ENCODE data around the gene ACSL4.
A peak's percentile ranks its signal among the peaks of the same experiment; 100 is the strongest.
"Not testable (repeated sequence)": the region's sequence is repeated elsewhere in the genome, so short reads cannot be mapped to it uniquely, and the experiment has no call there.

Gene ACSL4

DNA sequence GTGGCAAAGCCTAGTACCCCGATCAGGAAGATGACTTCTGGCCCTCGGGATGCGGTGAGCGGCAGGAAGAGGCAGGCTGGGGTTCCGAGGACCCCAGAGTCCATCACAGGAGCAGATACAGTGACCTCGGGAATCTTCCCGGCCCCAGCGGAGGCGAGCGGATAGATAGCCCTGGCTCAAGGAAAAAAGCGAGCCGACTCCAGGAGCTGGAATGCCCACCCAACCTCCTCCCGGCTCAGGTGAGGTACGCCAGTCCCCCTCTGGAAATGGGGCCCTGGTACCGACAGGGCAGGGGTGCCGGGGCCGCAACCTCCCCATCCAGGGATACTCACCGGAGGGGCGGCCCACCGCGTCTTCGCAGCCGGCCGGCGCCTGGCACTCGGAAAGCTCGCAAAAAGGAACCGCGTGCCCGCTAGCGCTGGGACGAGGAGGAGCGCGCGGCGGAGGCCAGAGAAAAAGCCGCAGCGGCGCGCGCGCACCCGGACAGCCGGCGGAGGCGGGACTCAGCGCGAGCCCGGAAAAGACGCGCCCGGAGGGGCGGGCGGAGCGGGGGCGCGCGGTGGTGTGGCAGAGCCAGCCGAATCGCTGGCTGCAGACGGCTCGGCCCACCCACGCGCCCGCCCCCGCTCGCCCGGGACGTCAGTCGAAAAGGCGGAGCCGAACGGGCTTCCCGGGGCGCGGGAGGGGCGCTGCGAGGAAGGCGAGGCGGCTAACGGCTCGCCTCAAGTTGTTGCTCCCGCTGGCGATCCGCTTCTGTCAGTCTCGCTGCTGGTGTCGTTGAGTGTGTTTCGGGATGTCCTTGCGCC is at the start of gene ACSL4:
Gene ACSL4 (minus strand): TSS at position 451 of the 806 bp plus-strand sequence. CDS start 49,894 bp downstream, outside the sequence.
- peak; percentile 78 to 86 for DNase-seq

- no peak for DNase-seq
Observed at GRCh38 chrX:109777749-109778148, 44.7 kb upstream of the ACSL4 start.

DNA sequence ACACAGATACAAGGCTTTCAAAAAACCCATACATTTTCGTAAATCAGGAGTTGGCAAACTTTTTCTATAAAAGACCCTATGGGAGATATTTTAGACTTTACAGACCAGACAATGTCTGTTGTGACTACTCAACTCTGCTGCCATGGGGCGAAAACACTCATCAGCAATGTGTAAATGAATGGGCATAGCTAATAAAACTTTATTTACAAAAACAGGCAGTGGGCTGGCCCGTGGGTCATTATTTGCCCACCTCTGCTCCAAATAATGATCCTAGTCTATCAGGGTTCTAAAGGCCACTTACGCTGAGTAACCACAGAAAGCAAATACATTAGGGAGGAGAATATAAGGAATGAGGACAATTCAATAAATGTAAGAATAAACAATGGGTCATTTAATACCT is 43.9 kb upstream of the ACSL4 start:
- no peak for DNase-seq

- no peak for DNase-seq
Observed at GRCh38 chrX:109776432-109776831, 43.4 kb upstream of the ACSL4 start.

- DNase-seq, result no peak
Observed at GRCh38 chrX:109775386-109775785, 42.3 kb upstream of the ACSL4 start.

DNA sequence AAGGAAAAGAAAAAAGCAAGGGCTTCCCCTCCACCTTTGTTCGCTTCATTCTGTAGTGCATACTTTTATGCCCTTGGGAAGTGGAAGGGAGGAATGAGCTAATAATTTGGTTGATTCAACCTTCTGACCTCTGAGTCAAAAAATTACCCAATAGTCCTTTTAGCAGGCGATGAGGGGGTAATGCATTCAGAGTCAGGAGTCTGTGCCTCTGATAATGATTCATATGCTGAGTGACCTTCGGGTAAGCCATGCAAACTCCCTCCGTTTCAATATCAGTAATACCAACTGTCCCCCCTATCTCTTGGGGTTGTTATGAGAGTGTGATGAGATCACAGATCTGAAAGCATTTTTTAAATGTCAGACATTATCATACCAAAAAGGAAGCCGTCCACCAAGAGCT is 41.6 kb upstream of the ACSL4 start:
- DNase-seq, result no peak

GRCh38 chrX:109774136-109774535 is 41.1 kb upstream of the ACSL4 start:
- DNase-seq, result no peak

DNA sequence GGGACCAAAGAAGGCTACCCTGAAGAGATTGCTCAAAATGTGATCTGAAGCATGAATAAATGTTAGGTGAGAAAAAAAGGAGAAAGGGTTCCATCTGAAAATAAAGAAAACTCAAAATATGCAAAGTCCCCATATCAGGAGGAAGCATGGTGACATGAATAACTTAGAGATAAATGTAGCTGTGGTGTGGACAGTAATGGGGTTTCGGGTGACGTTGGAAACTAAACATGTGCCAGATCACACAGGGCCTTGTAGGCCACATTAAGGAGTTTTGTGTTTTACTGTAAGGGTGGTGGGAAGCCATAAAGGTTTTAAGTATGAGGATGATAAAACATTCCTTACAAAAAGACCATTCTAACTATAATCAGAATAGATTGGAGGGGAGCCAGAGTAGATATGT is 40.3 kb upstream of the ACSL4 start:
- no peak for DNase-seq

DNA sequence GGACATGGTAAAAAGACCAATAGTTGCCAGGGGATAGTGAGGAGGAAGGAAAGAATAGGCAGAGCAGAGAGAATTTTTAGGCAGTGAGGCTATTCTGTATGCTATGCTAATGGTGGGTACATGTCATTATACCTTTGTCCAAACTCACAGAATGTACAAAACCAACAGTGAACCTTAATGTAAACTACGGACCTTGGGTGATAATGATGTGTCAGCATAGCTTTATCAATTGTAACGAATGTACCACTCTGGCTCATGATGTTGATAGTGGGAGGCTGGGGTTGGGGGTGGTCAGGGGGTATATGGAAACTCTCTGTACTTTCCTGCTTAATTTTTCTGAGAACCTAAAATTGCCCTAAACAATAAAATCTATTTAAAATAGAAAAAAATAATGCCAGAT is 37.7 kb upstream of the ACSL4 start:
- no peak for DNase-seq

GRCh38 chrX:109760922-109761250 is 27.8 kb upstream of the ACSL4 start:
- DNase-seq, result no peak

DNA sequence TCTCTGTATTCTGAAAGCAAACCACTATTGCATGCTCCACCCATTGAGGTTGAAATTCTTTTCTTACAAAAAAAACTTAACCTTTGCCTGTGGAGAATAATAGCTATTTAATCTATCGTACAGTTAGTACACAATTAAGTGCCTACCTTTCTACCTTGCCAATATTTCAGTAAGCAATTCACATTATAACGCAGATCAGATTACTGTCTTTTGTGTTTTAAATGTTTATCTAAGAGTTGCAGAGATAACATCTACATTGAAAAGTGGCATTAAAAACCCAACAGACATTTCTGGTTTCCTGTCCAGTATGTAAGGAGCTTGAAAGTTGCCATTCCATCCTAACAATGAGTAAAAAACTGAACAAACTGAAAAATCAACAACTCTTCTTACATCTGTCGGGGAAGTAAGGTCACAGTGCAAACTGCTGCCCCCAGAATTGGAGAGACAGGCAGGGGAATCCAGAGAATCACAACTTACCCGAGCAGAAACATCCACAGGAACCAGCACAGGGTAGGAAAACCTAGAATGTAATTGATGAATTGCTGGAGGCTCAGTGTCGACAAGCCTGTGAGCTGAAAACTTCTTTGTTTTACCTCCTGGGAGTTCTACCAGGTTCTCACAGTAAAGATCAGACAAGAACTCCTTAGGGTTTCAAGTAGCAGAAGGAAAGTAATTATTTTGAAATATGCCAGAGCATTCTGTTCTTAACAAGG is 27.3 kb upstream of the ACSL4 start:
- DNase-seq, result no peak

GRCh38 chrX:109753256-109753655 is 20.2 kb upstream of the ACSL4 start:
- DNase-seq, result no peak

- DNase-seq, result no peak
Observed at GRCh38 chrX:109751698-109752097, 18.6 kb upstream of the ACSL4 start.

DNA sequence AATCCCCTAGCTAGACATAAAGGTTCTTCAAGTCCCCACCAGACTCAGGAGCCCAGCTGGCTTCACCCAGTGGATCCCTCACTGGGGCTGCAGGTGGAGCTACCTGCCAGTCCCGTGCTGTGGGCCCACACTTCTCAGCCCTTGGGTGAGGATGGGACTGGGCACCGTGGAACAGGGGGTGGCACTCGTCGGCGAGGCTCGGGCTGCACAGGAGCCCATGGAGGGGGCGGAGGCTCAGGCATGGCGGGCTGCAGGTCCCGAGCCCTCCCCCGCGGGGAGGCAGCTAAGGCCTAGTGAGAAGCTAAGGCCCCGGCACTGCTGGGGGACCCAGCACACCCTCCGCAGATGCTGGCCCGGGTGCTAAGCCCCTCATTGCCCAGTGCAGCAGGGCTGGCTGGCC is 16.1 kb upstream of the ACSL4 start:
- DNase-seq, result no peak

GRCh38 chrX:109747681-109748080 is 14.6 kb upstream of the ACSL4 start:
- no peak for DNase-seq

GRCh38 chrX:109742722-109743121 is 9.7 kb upstream of the ACSL4 start:
- DNase-seq, result no peak

GRCh38 chrX:109740896-109741295 is 7.8 kb upstream of the ACSL4 start:
- DNase-seq, result not testable (repeated sequence)

GRCh38 chrX:109740433-109740809 is 7.4 kb upstream of the ACSL4 start:
- no peak for DNase-seq

DNA sequence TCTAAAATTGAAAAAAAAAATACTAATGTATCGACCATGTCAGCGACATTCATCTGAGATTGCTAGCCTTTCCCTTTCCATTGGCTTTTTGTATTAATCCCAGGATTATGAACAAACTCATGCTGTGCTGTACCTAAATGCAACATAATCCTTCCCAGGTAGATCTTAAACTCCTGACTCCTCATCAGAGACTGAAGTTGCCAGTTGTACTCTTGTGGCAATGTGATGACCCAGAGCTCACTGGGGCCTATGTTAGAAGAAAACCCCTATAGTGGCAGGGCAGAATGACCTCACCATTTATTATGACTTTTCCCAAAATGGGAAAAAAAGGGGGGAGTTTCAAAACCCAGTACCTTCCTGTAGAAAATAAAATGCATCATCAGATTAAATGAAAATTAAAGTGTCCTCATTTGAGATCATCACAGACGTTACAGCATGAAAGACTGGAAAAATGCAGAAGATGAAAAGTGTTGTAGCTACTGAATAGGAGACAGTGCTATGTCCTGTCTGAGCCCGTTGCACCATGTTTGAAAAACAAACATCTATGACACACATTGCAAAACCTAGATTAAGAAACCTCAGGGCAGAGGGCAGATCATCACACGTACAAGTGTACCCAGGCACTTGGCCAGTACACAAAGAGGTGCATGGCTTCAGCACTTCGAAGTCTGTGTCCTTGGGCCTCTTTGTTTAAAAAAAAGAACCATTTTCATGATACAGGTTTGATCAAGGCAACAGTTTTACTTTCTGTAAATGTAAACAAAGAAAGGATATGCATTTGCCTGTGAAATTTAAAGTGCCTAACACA is 6.8 kb upstream of the ACSL4 start:
- no peak for DNase-seq

GRCh38 chrX:109735202-109735744 is 2.2 kb upstream of the ACSL4 start:
- no peak for DNase-seq

DNA sequence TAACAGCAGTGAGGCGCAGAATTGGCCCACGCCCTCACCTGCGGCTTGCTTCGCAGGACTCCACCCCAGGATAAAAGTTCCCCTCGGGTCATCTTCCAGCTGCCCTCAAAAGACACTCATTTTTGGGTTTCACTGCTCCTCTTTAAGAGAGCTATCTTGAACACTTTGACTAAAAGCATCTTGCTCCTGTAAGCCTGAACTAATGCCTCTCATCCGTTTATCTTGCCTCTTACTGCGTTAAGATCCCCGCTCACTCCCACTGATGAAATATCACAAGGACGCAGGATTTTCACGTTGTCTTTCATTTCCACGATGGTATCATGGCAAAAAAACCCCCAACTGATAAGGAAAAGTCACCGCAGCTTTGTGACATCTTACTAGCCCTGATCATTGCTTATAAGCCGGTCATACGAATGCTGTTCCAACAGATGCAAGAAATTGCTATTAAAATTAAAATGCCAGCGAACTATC is 591 bp upstream of the ACSL4 start:
- DNase-seq, result no peak

DNA sequence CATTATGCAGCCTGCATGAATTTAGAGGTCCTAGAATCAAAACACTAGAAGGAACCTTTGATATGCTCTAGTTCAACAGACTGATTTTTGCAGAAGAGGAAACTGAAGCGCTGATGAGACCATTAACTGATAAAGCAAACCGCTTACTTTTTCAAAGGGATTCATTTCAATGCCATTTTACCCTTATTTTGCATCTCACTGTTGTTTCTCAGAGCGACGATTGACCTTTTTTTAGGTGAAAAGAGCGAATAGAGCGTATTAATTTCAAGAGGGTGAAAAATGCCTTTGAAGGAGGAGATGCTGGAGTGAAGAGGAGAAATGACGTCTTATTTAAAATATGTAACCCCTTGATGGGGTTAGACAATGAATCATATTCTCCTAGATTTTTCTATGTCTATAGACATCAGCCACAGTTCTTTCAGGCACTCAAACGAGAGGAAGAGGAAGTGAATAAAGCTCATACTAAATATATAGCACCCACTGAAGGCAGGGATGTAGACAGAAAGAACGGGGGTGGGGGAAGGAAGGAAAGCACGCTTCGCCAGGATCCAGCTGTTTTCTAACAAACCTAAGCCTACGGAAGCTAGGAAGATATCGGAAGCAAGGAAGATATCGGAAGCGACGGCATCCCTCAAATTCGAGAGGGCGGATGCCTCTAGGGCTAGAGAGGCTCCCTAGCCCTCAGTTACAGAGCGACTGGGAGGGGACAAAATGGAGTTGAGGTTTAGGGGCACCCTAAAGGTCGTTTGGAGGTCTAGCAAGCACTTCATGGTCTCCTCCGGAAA is 848 bp downstream of the ACSL4 start:
- peak in 1 of 2 experiments; percentile 31 for DNase-seq

- no peak for DNase-seq
Observed at GRCh38 chrX:109728173-109728535, 4.9 kb downstream of the ACSL4 start.

Data from NCI-H524 (cell line).